HTR-8/SVneo (cell line): ENCODE measurements around the gene NFATC3.
"Not testable (repeated sequence)": the region's sequence is repeated elsewhere in the genome, so short reads cannot be mapped to it uniquely, and the experiment has no call there.

Experiments
- DNase-seq: peaks from one replicate; pipeline ENCODE4 v3.0.0; 2011; ENCODE audit warnings: low spot score, mixed read lengths; ENCODE audit not compliant: insufficient read length
- FAIRE-seq: peaks from 2 replicates; lab custom pipeline; 2011; peaks lifted over from hg19 to GRCh38; lab: Jason Lieb, UNC

The NFATC3 gene

GRCh38 chr16:68114939-68115338 is 29.8 kb downstream of the NFATC3 start:
- not testable (repeated sequence) for DNase-seq, FAIRE-seq

- FAIRE-seq (no peak), DNase-seq (no peak)
Observed at GRCh38 chr16:68115851-68116250, 30.7 kb downstream of the NFATC3 start.

- no peak for FAIRE-seq
Observed at GRCh38 chr16:68116256-68116867, 31.2 kb downstream of the NFATC3 start.

GRCh38 chr16:68117884-68118283 is 32.7 kb downstream of the NFATC3 start:
- no peak for FAIRE-seq

More at GRCh38 chr16:68116256-68116867, 31.2 kb downstream of the NFATC3 start:
- peak; percentile 28 for DNase-seq

DNA sequence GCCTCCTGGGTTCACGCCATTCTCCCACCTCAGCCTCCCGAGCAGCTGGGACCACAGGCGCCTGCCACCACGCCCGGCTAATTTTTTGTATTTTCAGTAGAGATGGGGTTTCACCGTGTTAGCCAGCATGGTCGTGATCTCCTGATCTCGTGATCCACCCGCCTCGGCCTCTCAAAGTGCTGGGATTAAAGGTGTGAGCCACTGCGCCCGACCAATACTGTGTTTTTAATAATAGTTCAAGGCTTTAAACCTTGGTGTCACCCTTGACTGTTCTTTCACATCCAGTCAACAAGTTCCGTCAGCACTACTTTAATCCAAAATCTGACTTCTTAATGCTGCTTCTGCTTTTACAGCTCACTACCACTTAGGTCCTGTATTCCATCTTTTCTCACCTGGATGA is 33.8 kb downstream of the NFATC3 start:
- not testable (repeated sequence) for FAIRE-seq, DNase-seq

More at GRCh38 chr16:68117884-68118283, 32.7 kb downstream of the NFATC3 start:
- DNase-seq = no peak

DNA sequence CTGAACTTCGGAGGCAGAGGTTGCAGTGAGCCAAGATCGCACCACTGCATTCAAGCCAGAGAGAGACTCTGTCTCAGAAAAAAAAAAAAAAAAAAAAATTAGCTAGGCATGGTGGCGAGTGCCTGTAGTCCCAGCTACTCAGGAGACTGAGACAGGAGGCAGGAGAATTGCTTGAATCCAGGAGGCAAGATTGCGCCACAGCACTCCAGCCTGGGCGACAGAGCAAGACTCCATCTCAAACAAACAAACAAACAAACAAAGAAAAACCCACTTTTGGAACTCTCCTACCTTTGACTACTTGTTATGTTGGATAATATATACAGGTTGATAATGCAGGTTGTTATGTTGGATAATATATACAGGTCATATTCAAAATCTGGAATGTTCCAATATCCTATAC is 35.3 kb downstream of the NFATC3 start:
- DNase-seq, FAIRE-seq: not testable (repeated sequence)

- DNase-seq (no peak), FAIRE-seq (peak; percentile 58)
Observed at GRCh38 chr16:68126395-68126794, 41.2 kb downstream of the NFATC3 start.

DNA sequence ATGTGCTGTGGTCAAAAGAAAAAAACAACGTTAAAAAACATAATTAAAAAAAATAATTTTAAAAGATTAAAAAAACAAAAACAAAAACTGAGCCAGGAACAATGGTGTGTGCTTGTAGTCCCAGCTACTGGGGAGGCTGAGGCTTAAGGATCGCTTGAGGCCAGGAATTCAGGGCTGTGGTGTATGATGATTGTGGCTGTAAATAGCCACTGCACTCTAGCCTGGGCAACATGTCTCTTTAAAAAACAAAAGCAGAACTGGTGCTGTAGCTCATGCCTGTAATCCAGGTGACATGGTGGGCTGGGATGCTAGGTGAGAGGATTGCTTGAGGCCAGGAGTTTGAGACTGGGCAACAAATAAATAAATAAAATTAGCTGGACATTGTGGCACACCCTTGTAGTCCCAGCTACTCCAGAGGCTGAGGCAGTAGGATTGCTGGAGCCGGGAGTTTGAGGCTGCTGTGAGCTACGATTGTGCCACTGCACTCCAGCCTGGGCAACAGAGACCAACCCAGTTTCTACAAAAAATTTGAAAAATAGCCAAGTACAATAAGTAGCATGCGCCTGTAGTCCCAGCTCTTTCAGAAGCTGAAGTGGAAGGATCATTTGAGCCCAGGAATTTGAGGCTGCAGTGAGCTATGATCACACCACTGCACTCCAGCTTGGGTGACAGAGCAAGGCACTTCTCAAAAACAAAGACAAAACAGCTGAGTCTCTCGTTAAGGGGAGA is 43.6 kb downstream of the NFATC3 start:
- DNase-seq (no peak), FAIRE-seq (no peak)

GRCh38 chr16:68130520-68130919 is 45.4 kb downstream of the NFATC3 start:
- DNase-seq = no peak
- no peak for FAIRE-seq

GRCh38 chr16:68131813-68132706 is 46.9 kb downstream of the NFATC3 start:
- FAIRE-seq (no peak), DNase-seq (no peak)

DNA sequence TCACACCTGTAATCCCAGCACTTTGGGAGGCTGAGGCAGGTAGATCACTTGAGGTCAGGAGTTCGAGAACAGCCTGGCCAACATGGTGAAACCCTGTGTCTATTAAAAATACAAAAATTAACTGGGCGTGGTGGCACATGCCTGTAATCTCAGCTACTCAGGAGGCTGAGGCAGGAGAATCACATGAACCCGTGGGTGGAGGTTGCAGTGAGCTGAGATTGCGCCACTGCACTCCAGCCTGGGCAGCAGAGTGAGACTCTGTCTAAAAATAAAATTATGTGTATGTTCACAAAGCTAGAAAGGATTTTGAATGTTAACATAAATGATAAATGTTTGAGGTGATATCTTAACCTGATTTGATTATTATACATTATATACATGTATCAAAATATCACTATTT is 47.8 kb downstream of the NFATC3 start:
- DNase-seq, FAIRE-seq: not testable (repeated sequence)

DNA sequence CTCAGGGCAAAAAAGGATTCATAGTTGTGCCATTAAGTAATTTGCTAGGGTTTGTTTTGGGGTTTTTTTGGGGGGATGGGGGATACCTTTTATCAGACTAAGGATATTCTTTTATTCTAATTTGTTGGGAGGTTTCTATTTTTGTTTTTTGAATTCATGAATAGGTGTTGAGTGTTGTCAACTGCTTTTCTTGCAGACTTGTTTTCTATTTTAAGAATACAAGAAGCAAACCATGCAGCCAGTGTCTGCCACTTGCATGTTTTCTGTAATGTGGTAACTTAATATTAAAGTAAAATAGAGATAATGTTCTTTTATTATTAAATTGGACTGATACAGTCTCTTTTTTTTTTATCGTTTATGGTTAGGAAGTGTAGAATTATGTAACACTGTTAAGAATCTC is 49.5 kb downstream of the NFATC3 start:
- no peak for FAIRE-seq

GRCh38 chr16:68136515-68136914 is 51.3 kb downstream of the NFATC3 start:
- DNase-seq = no peak
- FAIRE-seq = no peak

More for the DNA sequence above, 49.5 kb downstream of the NFATC3 start:
- no peak for DNase-seq

GRCh38 chr16:68144008-68144407 is 58.8 kb downstream of the NFATC3 start:
- no peak for FAIRE-seq
- no peak for DNase-seq

DNA sequence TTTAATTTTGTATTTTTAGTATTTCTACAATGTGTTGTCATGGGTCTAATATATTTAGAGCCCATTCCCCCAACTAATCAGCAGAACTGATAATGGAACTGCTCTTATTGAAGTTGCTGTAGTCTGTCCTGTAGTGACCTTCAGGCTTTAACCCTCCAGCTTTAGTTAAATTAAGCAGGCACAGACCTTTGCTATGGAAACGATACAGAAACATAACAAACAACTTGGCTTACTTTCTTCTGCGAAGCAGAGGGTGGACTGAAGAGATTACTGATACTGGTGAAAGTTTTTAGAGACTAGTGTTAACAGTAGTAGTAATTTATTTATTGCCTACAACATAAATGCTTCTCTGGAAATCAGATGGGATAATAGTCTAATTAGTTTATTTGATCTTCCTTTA is 61.4 kb downstream of the NFATC3 start:
- FAIRE-seq (no peak), DNase-seq (no peak)

DNA sequence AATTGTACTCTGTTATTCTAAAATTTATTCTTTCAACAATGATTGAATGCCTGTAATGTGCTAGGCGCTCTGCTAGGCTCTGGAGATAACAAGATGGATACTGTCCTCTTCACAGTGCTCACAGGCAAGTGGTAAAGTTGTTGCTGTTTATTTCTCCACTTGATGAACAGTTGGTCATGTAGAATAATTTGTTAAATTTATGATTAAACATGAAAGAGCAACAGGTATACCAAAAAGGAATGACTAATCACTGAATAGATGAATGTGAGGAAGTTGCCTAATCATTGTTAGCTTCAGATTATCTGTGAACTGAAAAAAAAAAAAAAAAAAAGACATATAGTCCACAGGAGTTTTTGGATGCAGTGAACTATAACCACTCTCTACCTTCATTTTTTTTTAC is 62.3 kb downstream of the NFATC3 start:
- FAIRE-seq (no peak), DNase-seq (no peak)

DNA sequence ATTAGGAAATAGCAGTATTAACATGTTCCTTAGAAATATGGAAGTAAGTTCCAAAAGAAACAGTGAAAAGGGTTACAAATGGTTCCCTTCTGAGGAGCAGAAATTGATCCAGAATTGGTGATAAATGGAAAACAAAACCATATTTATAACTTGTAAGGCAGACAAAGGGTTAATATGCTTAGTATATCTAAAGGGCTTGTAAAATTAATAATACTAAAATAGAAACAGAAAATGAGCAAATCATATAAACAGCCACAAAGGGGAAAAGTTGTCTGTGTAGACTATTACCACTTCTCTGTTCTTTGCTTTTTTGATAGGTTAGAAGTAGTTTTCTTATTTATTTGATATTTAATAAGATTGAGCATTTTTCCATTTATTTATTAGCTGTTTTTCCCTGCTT is 64.4 kb downstream of the NFATC3 start:
- DNase-seq (no peak), FAIRE-seq (no peak)

DNA sequence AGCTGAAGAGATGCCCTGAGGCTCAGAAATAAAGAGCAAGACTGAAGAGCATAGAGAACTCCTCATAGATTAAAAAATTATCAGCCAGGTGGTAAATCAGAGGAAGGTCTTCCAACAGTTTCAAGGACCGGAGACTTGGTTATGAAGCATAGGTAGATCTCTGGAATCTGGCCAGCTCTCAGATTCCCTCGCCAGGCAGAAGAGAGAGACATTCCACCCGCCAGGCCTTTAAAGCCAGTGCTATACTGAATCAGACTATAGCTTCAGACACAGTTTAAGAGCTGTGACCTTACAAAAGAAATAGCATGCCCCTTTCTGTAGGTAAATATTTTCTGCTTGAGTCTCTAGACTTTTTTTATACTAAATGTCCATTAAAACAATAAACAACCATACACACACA is 70.3 kb downstream of the NFATC3 start:
- DNase-seq (no peak), FAIRE-seq (no peak)

GRCh38 chr16:68162413-68162812 is 77.2 kb downstream of the NFATC3 start:
- no peak for FAIRE-seq
- DNase-seq = no peak

DNA sequence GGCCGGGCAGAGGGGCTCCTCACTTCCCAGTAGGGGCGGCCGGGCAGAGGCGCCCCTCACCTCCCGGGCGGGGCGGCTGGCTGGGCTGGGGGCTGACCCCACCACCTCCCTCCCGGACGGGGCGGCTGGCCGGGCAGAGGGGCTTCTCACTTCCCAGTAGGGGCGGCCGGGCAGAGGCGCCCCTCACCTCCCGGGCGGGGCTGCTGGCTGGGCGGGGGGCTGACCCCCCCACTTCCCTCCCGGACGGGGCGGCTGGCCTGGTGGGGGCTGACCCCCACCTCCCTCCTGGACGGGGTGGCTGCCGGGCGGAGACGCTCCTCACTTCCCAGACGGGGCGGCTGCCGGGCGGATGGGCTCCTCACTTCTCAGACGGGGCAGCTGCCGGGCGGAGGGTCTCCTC is 78.1 kb downstream of the NFATC3 start:
- not testable (repeated sequence) for DNase-seq, FAIRE-seq

- DNase-seq (no peak), FAIRE-seq (peak; percentile 26)
Observed at GRCh38 chr16:68166264-68166663, 81.1 kb downstream of the NFATC3 start.
